Activated T-helper 17 cell treated with anti-CD3 and anti-CD28 coated beads, Interleukin-2, amount 50 U/mL, for 72 hours (primary cell): Measurements from ENCODE around the gene PSMD1. TPM values are rescaled to one million over a fixed set of nuclear protein-coding genes. Genes with fewer than 3 reads are reported as not detected.
"Not testable (repeated sequence)": the region's sequence is repeated elsewhere in the genome, so short reads cannot be mapped to it uniquely, and the experiment has no call there.

Experiments used
- ATAC-seq: fragments of 150-1000 bp; cut with Tn5 transposase; replicated peaks from 2 replicates; pipeline ENCODE4 v1.10.0; 2021; ENCODE audit warnings: mild to moderate bottlenecking, moderate library complexity
- H3K27ac Mint-ChIP-seq: one replicate; pipeline ENCODE4 v1.8.0; 2022; ENCODE audit warnings: mixed read lengths
- H3K27me3 Mint-ChIP-seq: one replicate; pipeline ENCODE4 v1.8.0; 2022; ENCODE audit warnings: mixed read lengths
- H3K36me3 Mint-ChIP-seq: one replicate; pipeline ENCODE4 v1.8.0; 2022; ENCODE audit warnings: low read depth, mild to moderate bottlenecking, mixed read lengths
- H3K4me1 Mint-ChIP-seq: one replicate; pipeline ENCODE4 v1.8.0; 2022; ENCODE audit warnings: mixed read lengths
- H3K4me3 Mint-ChIP-seq: one replicate; pipeline ENCODE4 v1.8.0; 2022; ENCODE audit warnings: mild to moderate bottlenecking, mixed read lengths
- H3K9me3 Mint-ChIP-seq: one replicate; pipeline ENCODE4 v1.8.0; 2022; ENCODE audit warnings: mixed read lengths
- total RNA-seq, 2 donors: library from RNA; stranded (reverse); gene quantifications; one replicate each; pipeline ENCODE4 v1.2.3, GENCODE V29; 2022

PSMD1 gene
- total RNA-seq, 2 donors from 2014 or later: 70.2 to 154 TPM

DNA sequence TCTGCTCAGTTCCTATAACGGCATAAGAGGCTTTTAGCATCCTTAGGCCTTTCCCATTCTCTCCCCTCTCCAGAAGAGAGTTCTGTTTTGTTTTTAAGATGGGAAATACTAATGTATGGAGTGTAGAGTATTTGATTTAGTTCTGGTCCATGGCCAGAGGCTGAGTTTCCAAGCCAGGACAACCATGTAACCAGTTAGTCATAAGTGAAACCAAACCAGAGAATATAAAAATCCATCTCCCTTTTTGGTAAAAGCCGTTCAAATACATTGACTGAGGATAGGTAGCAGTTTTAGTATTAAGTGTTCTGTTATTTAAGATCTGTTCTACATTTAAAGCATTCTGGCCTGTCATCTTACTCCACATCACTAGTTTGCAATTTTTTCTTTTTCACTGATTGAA lies 3.1 kb downstream of the PSMD1 start:
- H3K4me3 Mint-ChIP-seq: peak overlapping the region; percentile 87
- peak overlapping the region; percentile 39 for H3K27ac Mint-ChIP-seq

DNA sequence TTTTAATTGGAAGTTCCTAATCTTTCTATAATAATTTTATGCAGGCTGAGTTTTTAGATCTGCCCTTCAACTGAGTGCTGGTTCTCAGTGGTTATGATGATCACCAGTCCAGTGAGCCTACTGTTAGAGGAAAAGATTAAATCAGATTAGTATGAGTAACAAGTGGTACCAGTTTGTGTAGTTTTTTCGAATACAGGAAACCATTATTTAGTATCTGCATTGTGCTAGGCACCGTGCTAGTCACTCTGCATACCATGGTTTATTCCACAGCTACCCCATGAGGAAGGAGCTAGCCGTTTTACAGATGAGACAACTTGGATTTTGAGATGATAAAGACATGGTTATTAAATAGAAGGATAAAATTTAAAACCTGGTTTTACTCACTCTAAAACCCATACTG lies 6.1 kb downstream of the PSMD1 start:
- no peaks in the 10 kb centered on the region for H3K9me3 Mint-ChIP-seq
- ATAC-seq: no peak
- peaks cover 95% of the 10 kb centered on the region for H3K36me3 Mint-ChIP-seq
- no peak overlapping the region for H3K27ac Mint-ChIP-seq
- no peak overlapping the region for H3K4me3 Mint-ChIP-seq
- peaks cover 25% of the 10 kb centered on the region for H3K4me1 Mint-ChIP-seq
- H3K27me3 Mint-ChIP-seq: no peaks in the 10 kb centered on the region

More for the DNA sequence above, 3.1 kb downstream of the PSMD1 start:
- Mint-ChIP-seq H3K9me3 (no peaks in the 10 kb centered on the region), H3K36me3 (peaks cover 74% of the 10 kb centered on the region), H3K27me3 (no peaks in the 10 kb centered on the region), H3K4me1 (peaks cover 27% of the 10 kb centered on the region)
- ATAC-seq: no peak

DNA sequence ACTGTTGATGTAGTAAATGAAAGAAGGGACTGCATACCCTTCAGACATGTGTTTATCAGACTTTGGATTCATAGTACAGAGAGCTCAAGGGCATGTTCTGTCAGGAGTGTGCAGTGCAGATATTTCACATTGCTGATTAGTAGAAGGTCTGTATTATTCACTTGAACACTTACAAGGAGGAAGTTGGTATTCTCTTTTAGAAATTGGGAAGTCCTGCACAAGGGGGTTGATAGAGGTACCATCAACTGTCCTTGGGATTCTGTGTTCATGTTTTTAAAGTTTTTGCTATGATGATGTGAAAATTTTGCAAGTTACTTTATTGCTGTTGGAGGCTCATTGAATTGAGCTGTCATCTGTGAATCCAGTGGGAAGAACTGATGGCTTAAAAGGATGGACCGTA lies 6.7 kb downstream of the PSMD1 start:
- H3K36me3 Mint-ChIP-seq: peaks cover 95% of the 10 kb centered on the region
- no peaks in the 10 kb centered on the region for H3K9me3 Mint-ChIP-seq
- H3K4me1 Mint-ChIP-seq: peaks cover 25% of the 10 kb centered on the region
- ATAC-seq: no peak
- H3K4me3 Mint-ChIP-seq: no peak overlapping the region
- no peaks in the 10 kb centered on the region for H3K27me3 Mint-ChIP-seq
- H3K27ac Mint-ChIP-seq: no peak overlapping the region

DNA sequence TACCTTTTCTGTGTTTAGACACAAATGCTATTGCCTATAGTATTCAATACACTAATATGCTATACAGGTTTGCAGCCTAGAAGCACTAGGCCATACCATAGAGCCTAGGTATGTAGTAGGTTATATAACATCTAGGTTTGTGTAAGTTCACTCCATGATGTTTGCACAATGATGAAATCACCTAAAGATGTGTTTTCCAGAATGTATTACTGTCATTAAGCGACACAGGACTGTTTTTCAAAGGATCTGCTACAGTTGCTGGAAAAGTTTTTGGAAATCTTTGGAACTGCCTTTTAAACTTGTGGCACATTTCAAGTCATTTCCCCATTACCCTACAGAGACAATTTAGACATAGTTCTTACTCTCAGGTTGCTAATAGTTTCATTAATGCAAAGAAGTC lies 9.3 kb downstream of the PSMD1 start:
- Mint-ChIP-seq H3K9me3 (no peaks in the 10 kb centered on the region), H3K4me1 (peaks cover 12% of the 10 kb centered on the region), H3K27ac (no peak overlapping the region), H3K36me3 (peaks cover 97% of the 10 kb centered on the region), H3K27me3 (no peaks in the 10 kb centered on the region), H3K4me3 (no peak overlapping the region)
- ATAC-seq: no peak

DNA sequence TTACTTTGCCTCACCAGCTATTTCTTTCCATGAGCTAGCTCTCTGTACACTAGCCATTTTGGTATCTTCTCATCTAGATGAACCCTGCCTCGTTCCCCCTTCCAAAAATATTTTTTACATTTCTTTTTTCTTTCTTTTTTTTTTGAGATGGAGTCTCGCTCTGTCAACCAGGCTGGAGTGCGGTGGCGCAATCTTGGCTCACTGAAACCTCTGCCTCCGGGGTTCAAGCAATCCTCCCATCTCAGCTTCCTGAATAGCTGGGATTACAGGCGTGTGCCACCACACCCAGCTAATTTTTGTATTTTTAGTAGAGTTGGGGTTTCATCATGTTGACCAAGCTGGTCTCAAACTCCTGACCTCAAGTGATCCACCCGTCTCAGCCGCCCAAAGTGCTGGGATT lies 10.9 kb downstream of the PSMD1 start:
- peak overlapping the region; percentile 65 for H3K27ac Mint-ChIP-seq
- H3K36me3 Mint-ChIP-seq: peaks cover 97% of the 10 kb centered on the region
- not testable (repeated sequence) for ATAC-seq, H3K9me3 Mint-ChIP-seq, H3K27me3 Mint-ChIP-seq, H3K4me3 Mint-ChIP-seq
- peaks cover 12% of the 10 kb centered on the region for H3K4me1 Mint-ChIP-seq

DNA sequence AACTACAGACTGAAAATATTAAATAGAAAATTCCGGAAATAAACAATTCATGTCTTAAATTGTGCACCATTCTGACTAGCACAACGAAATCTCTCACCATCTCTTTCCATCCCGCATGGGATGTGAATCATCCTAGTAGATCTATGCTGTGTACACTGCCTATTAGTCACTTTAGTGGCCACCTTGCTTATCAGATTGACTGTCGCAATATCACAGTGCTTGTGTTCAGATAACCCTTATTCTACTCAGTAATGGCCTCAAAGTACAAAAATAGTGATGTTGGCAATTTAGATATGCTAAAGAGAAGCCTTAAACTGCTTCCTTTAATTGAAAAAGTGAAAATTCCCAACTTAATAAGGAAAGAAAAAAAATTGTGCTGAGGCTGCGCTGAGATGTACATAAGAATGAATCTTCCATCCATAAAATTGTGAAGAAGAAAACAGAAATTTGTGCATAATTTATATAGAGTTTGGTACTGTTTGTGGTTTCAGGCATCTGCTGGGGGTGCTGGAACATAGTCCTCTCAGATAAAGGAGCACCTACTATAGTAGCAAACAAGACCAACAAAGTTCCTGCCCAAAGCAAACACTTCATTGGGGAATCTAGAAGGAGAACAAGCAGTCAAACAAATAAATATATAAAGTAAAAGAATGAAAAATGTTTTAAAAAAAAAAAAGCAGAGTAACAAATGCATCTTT lies 12.0 kb downstream of the PSMD1 start:
- peak overlapping the region; percentile 65 for H3K27ac Mint-ChIP-seq
- H3K9me3 Mint-ChIP-seq: no peaks in the 10 kb centered on the region
- H3K27me3 Mint-ChIP-seq: no peaks in the 10 kb centered on the region
- peak overlapping the region; percentile 7 for H3K4me3 Mint-ChIP-seq
- peaks cover 12% of the 10 kb centered on the region for H3K4me1 Mint-ChIP-seq
- ATAC-seq: peak; percentile 98
- peaks cover 97% of the 10 kb centered on the region for H3K36me3 Mint-ChIP-seq

DNA sequence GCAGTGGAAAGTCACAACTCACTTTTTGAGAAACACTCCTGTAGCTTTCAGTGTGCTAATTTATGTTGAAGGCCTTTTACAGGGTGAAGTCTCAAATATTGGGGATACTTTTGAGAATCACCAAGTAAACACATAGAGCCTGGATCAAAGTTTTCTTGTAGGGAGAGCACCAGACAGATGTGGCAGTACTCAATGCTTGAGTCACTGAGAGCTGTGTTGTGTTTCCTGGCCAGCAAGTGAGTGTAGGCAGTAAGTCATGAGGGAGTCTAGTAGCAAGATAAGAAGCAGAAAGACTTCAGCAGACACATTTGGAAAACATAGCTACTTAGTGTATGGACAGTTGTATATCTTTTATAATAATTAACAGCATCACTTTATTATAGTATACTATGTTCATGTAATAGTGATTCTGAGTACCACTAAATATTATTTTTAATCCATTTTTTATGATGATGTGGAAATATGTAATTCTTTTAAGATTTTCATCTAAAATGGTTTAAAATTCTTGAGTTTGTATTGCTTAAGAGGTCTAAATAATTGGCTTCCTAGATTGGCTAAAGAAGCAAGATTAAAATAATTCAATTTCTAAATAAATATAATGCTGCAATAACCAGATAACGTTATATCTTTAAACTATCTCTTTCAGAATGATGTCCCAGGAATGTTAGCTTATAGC lies 12.8 kb downstream of the PSMD1 start:
- ATAC-seq: peak; percentile 53
- Mint-ChIP-seq H3K4me3 (no peak overlapping the region), H3K27me3 (no peaks in the 10 kb centered on the region), H3K4me1 (peaks cover 12% of the 10 kb centered on the region), H3K9me3 (no peaks in the 10 kb centered on the region), H3K36me3 (peaks cover 97% of the 10 kb centered on the region), H3K27ac (no peak overlapping the region)

DNA sequence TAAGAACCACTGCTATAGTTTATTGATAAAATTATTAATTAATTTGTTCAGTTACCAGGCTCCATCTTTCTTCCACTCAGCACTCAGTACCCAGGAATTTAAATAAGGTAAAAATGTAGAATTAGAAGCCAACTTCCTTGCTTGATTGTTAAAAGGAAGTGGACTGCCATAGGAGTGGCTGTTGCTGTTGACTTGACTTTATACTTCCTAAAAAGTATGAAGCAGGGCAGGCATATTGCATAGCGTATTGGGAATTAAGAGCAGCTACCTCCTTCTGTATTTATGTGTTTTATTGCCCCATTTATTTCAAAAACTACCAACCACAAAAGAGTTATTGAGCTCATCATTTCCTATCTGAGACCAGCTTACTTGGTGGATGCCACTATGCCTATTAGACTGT lies 27.9 kb downstream of the PSMD1 start:
- Mint-ChIP-seq H3K27ac (no peak overlapping the region), H3K36me3 (peaks cover 97% of the 10 kb centered on the region), H3K27me3 (no peaks in the 10 kb centered on the region), H3K4me1 (peaks cover 4% of the 10 kb centered on the region), H3K9me3 (no peaks in the 10 kb centered on the region), H3K4me3 (no peak overlapping the region)
- ATAC-seq: no peak

DNA sequence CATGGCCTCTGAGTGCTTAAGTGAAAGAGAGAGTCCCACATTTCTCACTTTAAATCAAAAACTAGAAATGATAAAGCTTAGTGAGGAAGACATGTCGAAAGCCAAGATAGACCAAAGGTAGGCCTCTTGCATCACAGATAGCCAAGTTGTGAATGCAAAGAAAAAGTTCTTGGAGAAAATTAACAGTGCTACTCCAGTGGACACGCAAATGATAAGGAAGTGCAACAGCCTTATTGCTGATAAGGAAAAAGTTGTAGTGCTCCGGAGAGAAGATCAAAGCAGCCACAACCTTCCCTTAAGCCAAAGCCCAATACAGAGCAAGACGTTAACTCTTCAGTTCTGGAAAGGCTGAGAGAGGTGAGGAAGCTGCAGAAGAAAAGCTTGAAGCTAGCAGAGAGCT lies 32.1 kb downstream of the PSMD1 start:
- Mint-ChIP-seq H3K27me3 (no peaks in the 10 kb centered on the region), H3K9me3 (no peaks in the 10 kb centered on the region), H3K4me1 (peaks cover 4% of the 10 kb centered on the region), H3K27ac (peak overlapping the region; percentile 74), H3K36me3 (peaks cover 96% of the 10 kb centered on the region), H3K4me3 (no peak overlapping the region)
- ATAC-seq: no peak

DNA sequence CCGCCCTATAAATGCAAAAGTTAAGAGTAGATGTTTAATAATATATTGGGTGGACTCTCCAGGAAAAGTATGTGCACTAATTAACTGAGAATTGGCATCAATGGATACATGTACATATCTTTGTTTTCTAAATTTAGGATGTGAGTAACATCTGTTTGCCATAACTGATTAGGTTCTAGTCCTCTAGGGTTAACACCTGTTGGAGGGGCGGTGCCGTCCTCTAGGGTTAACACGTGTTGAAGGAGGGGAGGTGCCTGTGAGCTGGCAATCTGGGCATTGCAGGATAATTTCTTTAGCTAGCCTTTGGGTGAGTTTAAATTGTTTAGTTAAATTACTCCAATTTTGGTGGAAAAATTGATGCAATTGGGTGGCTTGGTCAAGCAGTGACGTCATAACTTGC lies 37.3 kb downstream of the PSMD1 start:
- no peak for ATAC-seq
- H3K4me1 Mint-ChIP-seq: no peaks in the 10 kb centered on the region

DNA sequence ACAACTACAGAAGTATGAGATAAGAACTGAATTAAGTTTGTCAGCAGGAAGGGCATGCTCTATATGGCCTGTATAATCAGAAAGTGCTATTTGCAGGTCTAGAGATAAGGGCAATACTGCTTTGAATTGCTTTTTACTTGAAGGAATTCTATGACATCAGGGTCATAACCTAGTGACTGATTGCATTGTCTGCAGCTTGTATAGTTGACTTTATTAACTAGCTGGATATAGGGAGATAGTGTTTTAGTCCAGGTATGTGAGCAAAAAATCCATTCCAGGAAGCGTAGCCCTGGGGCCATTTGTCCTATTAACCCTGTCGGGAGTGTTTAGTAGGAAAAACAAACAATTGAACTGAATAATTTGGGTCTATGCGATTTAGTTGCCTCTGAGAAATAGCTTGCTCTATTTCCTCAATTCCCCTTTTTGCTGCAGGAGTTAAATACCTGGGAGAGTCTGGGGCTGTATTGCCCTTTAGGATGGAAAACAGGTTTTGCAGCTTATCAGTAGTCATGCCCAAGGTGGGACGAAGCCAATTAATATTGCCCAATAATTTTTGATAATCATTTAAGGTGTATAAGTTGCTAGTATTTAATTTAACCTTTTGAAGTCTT lies 38.2 kb downstream of the PSMD1 start:
- no peak for ATAC-seq
- peaks cover 99% of the 10 kb centered on the region for H3K36me3 Mint-ChIP-seq
- H3K4me1 Mint-ChIP-seq: no peaks in the 10 kb centered on the region
- H3K9me3 Mint-ChIP-seq: peaks cover 16% of the 10 kb centered on the region
- no peak overlapping the region for H3K27ac Mint-ChIP-seq
- H3K27me3 Mint-ChIP-seq: no peaks in the 10 kb centered on the region
- H3K4me3 Mint-ChIP-seq: no peak overlapping the region

More for the DNA sequence above, 37.3 kb downstream of the PSMD1 start:
- Mint-ChIP-seq H3K4me3 (no peak overlapping the region), H3K27me3 (no peaks in the 10 kb centered on the region), H3K9me3 (peaks cover 15% of the 10 kb centered on the region), H3K36me3 (peaks cover 96% of the 10 kb centered on the region), H3K27ac (no peak overlapping the region)

DNA sequence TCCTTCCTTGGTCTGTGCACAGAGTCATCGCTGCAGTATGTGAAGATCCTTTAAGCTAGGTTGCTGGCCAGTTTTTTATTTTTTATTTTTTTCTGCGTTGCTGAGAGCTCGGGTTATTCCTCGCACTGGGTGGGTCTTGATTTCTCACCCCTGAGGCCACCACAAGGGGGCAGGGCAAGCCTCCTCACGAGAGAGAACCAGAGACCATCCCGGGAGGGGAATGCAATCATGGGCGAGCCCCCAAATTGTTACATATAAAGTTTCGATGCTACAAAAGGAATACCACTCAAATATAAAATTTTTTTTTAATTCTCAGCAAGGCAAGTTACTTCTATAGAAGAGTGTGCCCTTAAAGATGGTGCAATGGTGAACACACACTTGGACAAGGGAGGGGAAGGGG lies 43.3 kb downstream of the PSMD1 start:
- ATAC-seq: no peak
- peaks cover 73% of the 10 kb centered on the region for H3K36me3 Mint-ChIP-seq
- no peaks in the 10 kb centered on the region for H3K27me3 Mint-ChIP-seq
- H3K4me3 Mint-ChIP-seq: no peak overlapping the region
- peaks cover 5% of the 10 kb centered on the region for H3K4me1 Mint-ChIP-seq
- H3K9me3 Mint-ChIP-seq: peaks cover 16% of the 10 kb centered on the region
- no peak overlapping the region for H3K27ac Mint-ChIP-seq

DNA sequence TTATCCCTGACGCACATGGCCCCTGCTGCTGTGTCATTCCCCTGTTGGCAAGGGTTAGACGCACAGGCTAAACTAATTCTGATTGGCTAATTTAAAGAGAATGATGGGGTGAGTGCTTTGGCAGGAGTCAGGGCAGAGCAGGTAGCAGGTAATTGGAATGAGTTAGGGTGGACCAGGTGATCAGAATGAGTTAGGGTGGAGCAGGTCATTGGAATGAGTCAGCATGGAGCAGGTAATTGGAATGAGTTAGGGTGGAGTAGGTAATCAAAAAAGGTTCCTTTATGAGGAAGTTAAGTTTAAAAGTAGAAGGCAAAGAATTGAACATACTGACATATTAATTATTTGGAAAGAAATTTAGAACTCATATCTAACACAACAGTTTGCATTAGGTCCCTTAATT lies 43.7 kb downstream of the PSMD1 start:
- H3K4me1 Mint-ChIP-seq, ATAC-seq, H3K27ac Mint-ChIP-seq, H3K27me3 Mint-ChIP-seq, H3K4me3 Mint-ChIP-seq: not testable (repeated sequence)
- Mint-ChIP-seq H3K36me3 (peaks cover 69% of the 10 kb centered on the region), H3K9me3 (peaks cover 16% of the 10 kb centered on the region)

DNA sequence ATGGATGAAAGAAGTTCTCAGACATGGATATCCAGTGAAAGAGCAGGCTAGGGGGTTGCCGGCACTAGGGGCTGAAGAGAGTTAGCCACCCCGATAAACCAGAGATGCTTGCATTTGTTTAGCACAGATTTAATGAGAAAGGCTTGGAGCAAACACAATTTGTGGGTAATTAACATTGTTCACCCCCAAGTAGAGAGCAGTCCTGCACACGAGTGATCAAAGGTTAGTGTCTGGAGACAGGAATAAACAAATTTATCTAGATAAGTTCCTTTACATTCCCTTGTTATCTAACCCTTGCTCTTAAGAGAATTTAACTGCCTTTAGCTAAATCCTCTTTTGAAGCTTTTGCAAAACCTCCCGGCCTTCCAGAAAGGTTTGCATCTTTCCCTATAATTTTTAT lies 44.3 kb downstream of the PSMD1 start:
- no peak overlapping the region for H3K4me3 Mint-ChIP-seq
- ATAC-seq: no peak
- no peaks in the 10 kb centered on the region for H3K27me3 Mint-ChIP-seq
- peaks cover 5% of the 10 kb centered on the region for H3K4me1 Mint-ChIP-seq
- peaks cover 68% of the 10 kb centered on the region for H3K36me3 Mint-ChIP-seq
- H3K9me3 Mint-ChIP-seq: peaks cover 16% of the 10 kb centered on the region
- no peak overlapping the region for H3K27ac Mint-ChIP-seq

DNA sequence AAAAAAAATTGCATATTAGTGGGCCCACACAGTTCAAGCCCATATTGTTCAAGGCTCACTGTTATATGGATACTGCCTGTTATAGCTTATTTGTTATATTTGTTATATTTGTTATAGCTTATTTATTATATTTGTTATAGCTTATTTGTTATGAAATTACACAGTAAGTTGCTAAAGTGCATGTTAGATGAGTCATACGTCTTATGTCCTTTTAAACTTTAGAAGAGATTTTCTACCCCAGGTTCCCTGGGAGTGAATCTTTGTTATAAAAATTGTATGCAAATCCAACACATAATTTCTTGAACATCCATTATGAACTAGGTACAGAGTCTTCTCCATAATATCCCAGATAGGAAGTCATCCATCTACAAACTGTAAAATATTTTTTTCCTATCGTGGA lies 46.1 kb downstream of the PSMD1 start:
- ATAC-seq: no peak
- H3K9me3 Mint-ChIP-seq: peaks cover 10% of the 10 kb centered on the region
- no peaks in the 10 kb centered on the region for H3K27me3 Mint-ChIP-seq
- H3K27ac Mint-ChIP-seq: peak overlapping the region; percentile 16
- H3K4me3 Mint-ChIP-seq: no peak overlapping the region
- H3K4me1 Mint-ChIP-seq: peaks cover 5% of the 10 kb centered on the region
- H3K36me3 Mint-ChIP-seq: peaks cover 68% of the 10 kb centered on the region
